COR-L47 (cell line): ENCODE data around the gene MAGEB3.
A peak's percentile ranks its signal among the peaks of the same experiment; 100 is the strongest.
"Not testable (repeated sequence)": the region's sequence is repeated elsewhere in the genome, so short reads cannot be mapped to it uniquely, and the experiment has no call there.

Experiments used
- DNase-seq: peaks from one replicate; lab custom pipeline; 2025; lab: John Stamatoyannopoulos, UW

The MAGEB3 gene

GRCh38 chrX:30230395-30230794 is at the start of gene MAGEB3:
Gene MAGEB3, plus strand, starts transcription at chrX:30230657. Its CDS starts 5,268 bp downstream, at chrX:30235925.
- DNase-seq = no peak

GRCh38 chrX:30181353-30181752 is 49.1 kb upstream of the MAGEB3 start:
- DNase-seq = no peak

- no peak for DNase-seq
These were observed 46.9 kb upstream of the MAGEB3 start for GRCh38 chrX:30183554-30183953.

- no peak for DNase-seq
These were observed 40.0 kb upstream of the MAGEB3 start for GRCh38 chrX:30190426-30190825.

- not testable (repeated sequence) for DNase-seq
These were observed 36.5 kb upstream of the MAGEB3 start for GRCh38 chrX:30193910-30194309.

GRCh38 chrX:30196322-30196721 is 34.1 kb upstream of the MAGEB3 start:
- DNase-seq = no peak

- DNase-seq = no peak
These were observed 18.3 kb upstream of the MAGEB3 start for GRCh38 chrX:30212172-30212571.

GRCh38 chrX:30215357-30215843 is 15.1 kb upstream of the MAGEB3 start, which contains the start of gene MAGEB2:
Gene MAGEB2, plus strand, starts transcription at chrX:30215563. Its CDS starts 3,018 bp downstream, at chrX:30218581.
- DNase-seq = no peak

GRCh38 chrX:30217465-30217864 is 13.0 kb upstream of the MAGEB3 start:
- no peak for DNase-seq

- no peak for DNase-seq
These were observed 11.1 kb upstream of the MAGEB3 start for GRCh38 chrX:30219372-30219771.

GRCh38 chrX:30220661-30221060 is 9.8 kb upstream of the MAGEB3 start:
- no peak for DNase-seq

GRCh38 chrX:30224536-30224935 is 5.9 kb upstream of the MAGEB3 start:
- no peak for DNase-seq

- no peak for DNase-seq
These were observed 1.9 kb upstream of the MAGEB3 start for GRCh38 chrX:30228526-30228925.

GRCh38 chrX:30241724-30242415 is 11.4 kb downstream of the MAGEB3 start, which contains the start of gene MAGEB4:
Gene MAGEB4, plus strand, starts transcription at chrX:30242000. Its CDS starts 136 bp downstream, at chrX:30242136.
- DNase-seq = no peak

- DNase-seq = no peak
These were observed 16.5 kb downstream of the MAGEB3 start, which contains the start of gene MAGEB1 for GRCh38 chrX:30246769-30247489. Gene MAGEB1, plus strand, starts transcription at chrX:30247146. Its CDS starts 3,348 bp downstream, at chrX:30250494.

- no peak for DNase-seq
These were observed 18.4 kb downstream of the MAGEB3 start for GRCh38 chrX:30248854-30249253.

GRCh38 chrX:30253257-30253656 is 22.8 kb downstream of the MAGEB3 start:
- no peak for DNase-seq

GRCh38 chrX:30259927-30260326 is 29.5 kb downstream of the MAGEB3 start:
- DNase-seq = no peak

- no peak for DNase-seq
These were observed 30.6 kb downstream of the MAGEB3 start for GRCh38 chrX:30261012-30261411.

GRCh38 chrX:30262763-30263162 is 32.3 kb downstream of the MAGEB3 start:
- no peak for DNase-seq

GRCh38 chrX:30270639-30271038 is 40.2 kb downstream of the MAGEB3 start:
- DNase-seq = no peak

GRCh38 chrX:30275498-30275897 is 45.0 kb downstream of the MAGEB3 start:
- DNase-seq = peak; percentile 1

GRCh38 chrX:30278365-30278764 is 47.9 kb downstream of the MAGEB3 start:
- no peak for DNase-seq
